GM19035 (cell line): ENCODE results near the gene ACTL10.
A peak's percentile ranks its signal among the peaks of the same experiment; 100 is the strongest.

Experiments used
- ATAC-seq: cut with Tn5 transposase; IDR thresholded peaks from one replicate; pipeline ENCODE4 v1.9.1; 2021; ENCODE audit not compliant: unreplicated experiment

ACTL10 gene

GRCh38 chr20:33663161-33664084 lies 3.3 kb upstream of the ACTL10 start:
- ATAC-seq = peak; percentile 41

DNA sequence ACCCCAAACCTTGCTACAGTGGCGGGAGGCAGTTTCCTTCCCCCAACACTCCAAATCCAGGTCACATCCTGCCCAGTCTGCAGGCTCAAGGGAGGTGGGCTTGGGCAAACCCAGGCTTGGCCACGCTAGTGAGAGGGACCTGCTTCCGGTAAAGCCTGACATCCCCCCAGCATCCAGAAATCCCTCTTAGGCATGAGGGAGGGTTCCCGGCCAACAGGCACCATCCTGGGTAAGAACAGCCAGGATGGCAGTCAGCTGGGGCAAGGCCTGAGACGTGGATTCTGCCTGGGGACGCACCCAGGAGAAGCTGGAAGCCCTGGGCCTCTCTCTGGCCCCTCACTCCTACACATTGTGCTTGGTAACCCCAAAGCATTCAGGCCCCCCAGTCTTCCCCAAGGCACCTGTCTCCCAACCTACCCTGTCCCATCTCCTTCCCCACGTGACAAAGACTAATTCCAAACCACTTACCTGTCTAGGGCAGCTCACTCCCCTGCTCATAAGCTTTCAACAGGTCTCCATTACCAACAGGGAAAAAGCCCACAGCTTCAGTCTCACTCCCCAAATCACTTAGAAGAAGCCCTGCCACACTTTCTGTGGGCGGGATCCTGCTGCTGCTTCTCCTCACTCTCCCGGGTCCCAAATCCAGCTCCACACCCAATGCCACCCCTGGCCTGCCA lies 2.5 kb upstream of the ACTL10 start:
- ATAC-seq = no peak

- no peak for ATAC-seq
These were observed 2.0 kb upstream of the ACTL10 start for GRCh38 chr20:33664762-33665144.

DNA sequence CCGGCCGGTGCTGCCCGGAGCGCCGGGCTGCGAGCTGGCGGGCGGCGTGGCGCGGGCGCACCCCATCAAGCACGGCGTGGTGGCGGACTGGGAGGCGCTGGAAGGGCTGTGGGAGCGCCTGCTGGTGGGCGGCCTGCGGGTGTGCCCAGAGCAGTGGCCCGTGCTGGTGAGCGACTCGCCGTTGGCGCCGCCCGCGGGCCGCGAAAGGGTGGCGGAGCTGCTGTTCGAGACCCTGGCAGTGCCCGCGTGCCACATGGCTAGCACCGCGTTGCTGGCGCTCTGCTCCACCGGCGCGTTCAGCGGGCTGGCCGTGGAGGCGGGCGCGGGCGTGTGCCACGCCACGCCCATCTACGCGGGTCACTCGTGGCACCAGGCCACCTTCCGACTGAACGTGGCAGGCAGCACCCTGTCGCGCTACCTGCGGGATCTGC lies 517 bp downstream of the ACTL10 start:
- peak; percentile 20 for ATAC-seq

DNA sequence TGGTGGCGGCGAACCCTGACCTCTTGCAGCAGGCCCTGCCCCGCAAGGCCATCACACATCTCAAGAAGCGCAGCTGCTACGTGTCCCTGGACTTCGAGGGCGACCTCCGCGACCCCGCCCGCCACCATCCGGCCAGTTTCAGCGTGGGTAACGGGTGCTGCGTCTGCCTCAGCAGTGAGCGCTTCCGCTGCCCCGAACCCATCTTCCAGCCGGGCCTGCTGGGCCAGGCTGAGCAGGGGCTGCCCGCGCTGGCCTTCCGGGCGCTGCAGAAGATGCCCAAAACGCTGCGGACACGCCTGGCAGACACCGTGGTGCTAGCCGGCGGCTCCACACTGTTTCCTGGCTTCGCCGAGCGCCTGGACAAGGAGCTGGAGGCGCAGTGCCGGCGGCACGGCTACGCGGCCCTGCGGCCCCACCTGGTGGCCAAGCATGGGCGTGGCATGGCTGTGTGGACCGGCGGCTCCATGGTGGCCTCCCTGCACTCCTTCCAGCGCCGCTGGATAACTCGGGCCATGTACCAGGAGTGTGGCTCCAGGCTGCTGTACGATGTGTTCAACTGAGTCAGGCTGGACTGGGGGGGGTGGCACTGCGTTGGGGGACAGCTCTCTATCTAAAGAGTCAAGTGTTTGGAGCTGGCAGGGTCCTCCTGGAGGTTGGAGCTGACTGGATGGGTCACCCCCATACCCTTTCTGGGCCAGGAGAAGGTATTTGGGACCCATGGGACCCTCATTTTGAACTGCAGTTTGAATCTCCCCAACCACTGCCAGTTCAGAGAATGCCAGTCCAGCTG lies 1.1 kb downstream of the ACTL10 start:
- peak; percentile 42 for ATAC-seq

GRCh38 chr20:33668466-33669155 lies 1.9 kb downstream of the ACTL10 start:
- no peak for ATAC-seq

DNA sequence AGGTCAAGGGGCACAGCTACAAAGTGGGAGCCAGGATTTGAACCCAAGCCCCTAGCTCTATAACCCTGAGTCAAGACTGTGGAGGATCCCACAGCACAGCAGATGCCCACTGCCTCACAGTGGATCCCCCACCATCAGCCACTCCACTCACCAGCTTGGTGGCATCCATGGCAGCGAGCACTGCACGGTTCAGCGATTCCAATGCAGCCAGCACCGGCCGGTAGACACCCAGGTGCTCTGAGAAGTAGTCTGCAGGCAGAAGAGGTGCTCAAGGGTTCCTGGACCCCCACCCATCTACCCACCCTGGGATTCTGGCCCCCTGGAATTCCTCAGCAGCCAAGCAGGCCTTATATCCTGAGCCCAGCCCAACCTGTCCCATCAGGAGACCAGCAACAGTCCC lies 2.5 kb downstream of the ACTL10 start:
- ATAC-seq = no peak

- ATAC-seq = no peak
These were observed 3.3 kb downstream of the ACTL10 start for GRCh38 chr20:33669873-33670640.

- ATAC-seq = no peak
These were observed 4.2 kb downstream of the ACTL10 start for GRCh38 chr20:33670715-33671499.

- ATAC-seq = no peak
These were observed 5.0 kb downstream of the ACTL10 start for GRCh38 chr20:33671573-33672288.

DNA sequence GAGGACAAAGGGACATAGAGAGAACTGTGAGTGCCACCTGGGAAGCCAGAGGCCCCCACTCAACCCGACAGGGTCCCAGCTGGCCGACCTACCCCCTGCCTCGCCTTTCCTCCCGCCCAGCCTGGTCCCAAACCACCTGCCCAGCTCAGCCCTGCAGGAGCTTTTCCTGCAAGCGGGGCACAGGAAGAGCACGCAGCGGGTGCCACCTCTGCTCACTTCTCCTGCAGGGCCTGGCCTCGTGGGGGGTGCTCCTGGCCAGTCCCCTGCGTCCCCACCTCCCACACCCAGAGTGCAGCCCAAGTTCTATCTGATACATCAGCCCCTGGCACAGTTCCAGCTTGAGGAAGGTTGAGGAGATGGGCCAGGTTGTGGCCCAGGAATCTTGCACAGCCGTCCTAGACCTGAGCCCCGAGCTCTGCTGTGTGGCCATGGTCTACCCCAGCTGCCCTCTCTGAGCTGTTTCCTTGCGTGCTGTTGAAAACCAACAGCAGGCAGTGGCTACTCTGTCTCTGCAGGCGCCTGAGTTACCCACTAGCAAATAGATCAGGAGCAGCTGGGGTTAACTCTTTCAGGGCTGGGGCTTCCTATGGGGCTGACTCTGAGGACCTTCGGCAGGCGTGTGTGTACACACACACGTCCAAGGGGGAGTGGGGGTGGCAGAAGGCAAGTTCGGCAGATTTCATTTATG lies 5.8 kb downstream of the ACTL10 start:
- no peak for ATAC-seq

- no peak for ATAC-seq
These were observed 6.3 kb downstream of the ACTL10 start for GRCh38 chr20:33673114-33673409.

GRCh38 chr20:33673410-33674293 lies 6.9 kb downstream of the ACTL10 start:
- ATAC-seq = no peak

DNA sequence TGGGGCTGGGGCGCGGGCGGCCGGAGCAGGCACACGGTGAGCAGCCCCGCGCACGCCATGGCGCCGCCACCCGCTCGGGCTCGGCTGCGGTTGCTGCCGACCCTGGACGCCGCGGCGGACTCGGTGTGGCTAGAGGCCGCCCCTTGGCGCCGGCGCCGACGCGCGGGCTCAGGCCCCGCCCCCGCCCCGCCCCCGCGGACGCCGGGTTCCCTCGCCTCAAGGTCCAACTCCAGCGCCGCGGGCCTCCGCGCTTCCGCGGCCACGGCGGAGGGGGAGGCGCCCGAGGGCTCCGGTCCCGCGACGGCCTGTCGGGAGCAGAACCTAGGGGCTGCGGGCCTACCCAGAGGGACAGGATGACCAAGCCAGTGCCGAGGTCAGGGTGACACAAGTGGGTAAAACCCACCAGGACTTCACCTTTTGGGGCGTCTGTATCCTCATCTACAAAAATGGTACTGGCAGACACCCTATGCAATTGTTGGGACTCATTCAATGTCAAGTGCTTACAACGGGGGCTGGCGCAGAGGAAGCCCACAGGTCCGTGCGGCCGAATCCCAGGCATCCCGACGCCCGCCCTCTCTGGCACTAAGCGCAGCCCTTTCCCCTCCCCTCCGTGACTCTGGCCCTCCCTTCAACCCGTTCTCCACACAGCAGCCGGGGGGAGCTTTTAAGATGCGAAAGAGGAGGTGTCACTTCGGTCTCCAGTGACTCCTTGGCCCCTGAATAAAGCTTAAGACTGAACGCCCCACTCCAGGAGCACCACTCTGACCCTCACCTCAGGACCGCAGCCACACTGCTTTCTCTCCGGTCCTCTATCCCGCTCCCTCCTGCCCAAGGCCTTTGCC lies 7.8 kb downstream of the ACTL10 start, which contains the start of gene NECAB3:
Gene NECAB3, minus strand, starts transcription at position 135 of the 842 bp plus-strand sequence. Its CDS starts 76 bp downstream, at position 59.
- peak; percentile 66 for ATAC-seq

DNA sequence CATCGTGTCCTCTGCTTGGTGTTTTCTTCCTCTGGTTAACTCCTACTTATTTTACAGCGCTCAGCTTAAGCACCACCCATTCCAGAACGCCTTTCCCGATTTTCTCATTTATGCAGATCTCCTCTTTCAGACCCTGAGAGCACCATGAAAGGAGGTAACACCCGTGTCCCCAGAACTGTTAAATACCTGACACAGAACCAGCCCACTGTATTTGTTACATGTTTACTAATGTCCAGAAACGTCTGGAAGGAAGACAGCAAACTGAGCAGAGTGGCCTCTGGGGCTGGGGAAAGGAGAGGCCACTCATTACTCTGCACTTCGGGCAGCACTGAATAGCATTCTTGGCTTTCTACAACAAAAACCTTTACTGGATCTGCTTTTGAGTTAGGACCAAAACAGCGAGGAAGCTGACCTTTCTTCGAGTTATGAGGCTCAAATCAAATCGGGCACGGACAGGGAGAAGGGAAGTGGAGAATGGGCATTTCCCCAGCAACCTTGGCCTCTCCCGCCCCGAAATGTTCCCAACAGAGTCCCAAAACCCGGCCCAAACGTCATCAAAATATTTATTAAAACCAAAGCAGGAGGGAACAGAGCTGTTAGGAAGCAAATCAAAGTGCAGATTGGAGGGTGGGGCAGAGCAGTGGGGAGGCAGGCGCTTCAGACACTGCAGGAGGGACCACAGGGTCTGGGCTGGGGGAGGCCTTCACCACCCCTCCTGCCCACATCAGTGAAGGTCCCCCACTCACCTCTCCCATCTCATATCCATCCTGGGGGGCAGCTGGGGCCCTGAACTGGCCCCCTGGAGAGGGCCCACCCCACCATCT lies 8.6 kb downstream of the ACTL10 start:
- ATAC-seq = no peak
